K562 (cell line): ENCODE data around the gene CROCC2. TPM values are rescaled to one million over a fixed set of nuclear protein-coding genes. Genes with fewer than 3 reads are reported as not detected.

Experiments used
- ATAC-seq: fragments of 200-7000 bp; cut with Tn5 transposase; 3 replicates; pipeline ENCODE4 v1.9.1; 2020; ENCODE audit warnings: moderate library complexity
- BruUV-seq: library from RNA; stranded (reverse); fragments of 400-500 nt; replicated peaks from 2 replicates; lab custom pipeline; 2021; lab: Mats Ljungman, UMichigan
- CTCF ChIA-PET: fragments of 300-600 bp; formaldehyde crosslinking; extraction: SDS; loops from one replicate; lab custom pipeline; 2021; ENCODE audit warnings: low intra/inter-chr PET ratio; lab: Yijun Ruan, JAX
- POLR2A ChIA-PET: fragments of 300-600, 350-650 bp; sonication (Branson Sonifier 250); formaldehyde crosslinking; extraction: SDS; loops from one replicate; lab custom pipeline; 2021; ENCODE audit warnings: antibody characterized with exemption, inconsistent platforms; lab: Yijun Ruan, JAX
- DNase-seq, 4 experiments: peaks; one replicate each; pipeline versions ENCODE4 v3.0.0 to v3.0.0-alpha.2; 2011 to 2018; ENCODE audit warnings: low spot score in 3 of 4, mixed read lengths in 3 of 4; ENCODE audit errors: extremely low read depth in 1 of 4
- FAIRE-seq: peaks from 2 replicates; lab custom pipeline; 2011; peaks lifted over from hg19 to GRCh38; lab: Jason Lieb, UNC
- H2AFZ ChIP-seq: 2 replicates; pipeline ENCODE4 v1.6.0; 2011; ENCODE audit warnings: low read depth, low read length, control low read depth, inconsistent platforms
- H3K27ac ChIP-seq: fragments of 200-600 bp; 3 replicates; pipeline ENCODE4 v1.8.0; 2011; ENCODE audit warnings: low read depth, mild to moderate bottlenecking, control low read depth, inconsistent platforms, low read length, moderate library complexity, mixed read lengths; ENCODE audit errors: extremely low read depth
- H3K27me3 ChIP-seq, 2 experiments: fragments of 300-600 bp in 1 of 2; 2 replicates in 1 of 2; 3 replicates in 1 of 2; pipeline versions ENCODE4 v1.6.0 to v1.8.0; 2011; ENCODE audit warnings: inconsistent platforms in 2 of 2, low read length in 2 of 2, mild to moderate bottlenecking in 1 of 2, mixed read lengths in 1 of 2, moderate library complexity in 1 of 2; ENCODE audit not compliant: control insufficient read depth in 2 of 2, insufficient read depth in 2 of 2
- H3K36me3 ChIP-seq: fragments of 300-600 bp; 3 replicates; pipeline ENCODE4 v1.8.0; 2011; ENCODE audit warnings: mild to moderate bottlenecking, low read length, inconsistent platforms; ENCODE audit not compliant: control insufficient read depth, insufficient read depth
- H3K4me1 ChIP-seq, 2 experiments: fragments of 200-600 bp in 1 of 2; replicated peaks in 1 of 2; 2 replicates in 1 of 2; 3 replicates in 1 of 2; pipeline versions ENCODE4 v1.5.1 to v1.8.0; 2011; ENCODE audit warnings: inconsistent platforms in 2 of 2, low read length in 2 of 2, mild to moderate bottlenecking in 1 of 2, mixed read lengths in 1 of 2, moderate library complexity in 1 of 2; ENCODE audit not compliant: control insufficient read depth in 2 of 2, insufficient read depth in 2 of 2
- H3K4me2 ChIP-seq: 2 replicates; pipeline ENCODE4 v1.6.1; 2011; ENCODE audit warnings: low read length, control low read depth, inconsistent platforms, mixed read lengths; ENCODE audit not compliant: insufficient read depth
- H3K4me3 ChIP-seq: fragments of 200-600 bp; sonication (generic), shearing (Covaris generic); 2 replicates; pipeline ENCODE4 v1.5.1; 2016; ENCODE audit warnings: control low read depth, inconsistent platforms
- H3K79me2 ChIP-seq: fragments of 200-600 bp; 3 replicates; pipeline ENCODE4 v1.8.0; 2011; ENCODE audit warnings: low read length, inconsistent platforms; ENCODE audit not compliant: control insufficient read depth, insufficient read depth
- H3K9ac ChIP-seq, 2 experiments: 2 replicates each; pipeline versions ENCODE4 v1.6.0 to v1.6.1; 2011; ENCODE audit warnings: low read depth in 2 of 2, low read length in 2 of 2, control low read depth in 1 of 2, inconsistent platforms in 1 of 2, mild to moderate bottlenecking in 1 of 2, mixed read lengths in 1 of 2; ENCODE audit not compliant: insufficient read depth in 1 of 2
- H3K9me1 ChIP-seq: one replicate; pipeline ENCODE4 v1.6.0; 2011; ENCODE audit warnings: inconsistent platforms, mild to moderate bottlenecking, low read length, moderate library complexity; ENCODE audit not compliant: control insufficient read depth, insufficient read depth
- H3K9me3 ChIP-seq: replicated peaks from 2 replicates; pipeline ENCODE4 v1.5.1; 2011; ENCODE audit warnings: low read depth, low read length, inconsistent platforms; ENCODE audit not compliant: control insufficient read depth, insufficient read depth
- H4K20me1 ChIP-seq: replicated peaks from 2 replicates; pipeline ENCODE4 v1.6.1; 2011; ENCODE audit warnings: low read length, inconsistent platforms, mixed read lengths; ENCODE audit not compliant: control insufficient read depth, insufficient read depth
- ARID3A ChIP-seq: IDR thresholded peaks from 2 replicates; pipeline ENCODE4 v1.6.1; 2012; ENCODE audit warnings: low read depth, low read length, improper control_type of control experiment, borderline replicate concordance
- BACH1 ChIP-seq: fragments of 200-800 bp; sonication (Bioruptor generic); IDR thresholded peaks from 2 replicates; pipeline ENCODE4 v1.6.1; 2016; ENCODE audit warnings: missing genetic modification characterization, missing compliant biosample characterization
- BRF2 ChIP-seq: IDR thresholded peaks from 3 replicates; pipeline ENCODE4 v1.6.1; 2011; ENCODE audit warnings: borderline replicate concordance, mild to moderate bottlenecking; ENCODE audit not compliant: insufficient read length, insufficient read depth
- CCAR2 ChIP-seq: fragments of 200-400 bp; formaldehyde crosslinking; IDR thresholded peaks from 2 replicates; pipeline ENCODE4 v1.6.1; 2017; ENCODE audit warnings: mild to moderate bottlenecking, low read depth, low read length
- HDAC8 ChIP-seq: fragments of 450-650 bp; IDR thresholded peaks from 2 replicates; pipeline ENCODE4 v1.6.1; 2016; ENCODE audit warnings: mild to moderate bottlenecking, missing genetic modification characterization, moderate library complexity, missing compliant biosample characterization
- KDM1A ChIP-seq, 2 experiments: fragments of 450-650 bp; IDR thresholded peaks; 2 replicates each; pipeline ENCODE4 v1.6.1; 2016; ENCODE audit warnings: mild to moderate bottlenecking in 2 of 2
- KLF13 ChIP-seq: fragments of 450-650 bp; IDR thresholded peaks from 2 replicates; pipeline ENCODE4 v1.6.1; 2016; ENCODE audit warnings: missing genetic modification characterization, low read depth, mild to moderate bottlenecking, missing compliant biosample characterization, moderate library complexity, borderline replicate concordance
- MAFG ChIP-seq: fragments of 450-650 bp; conservative IDR thresholded peaks from 2 replicates; pipeline ENCODE4 v1.6.1; 2016; ENCODE audit warnings: missing genetic modification characterization, missing compliant biosample characterization
- NKRF ChIP-seq: fragments of 450-650 bp; IDR thresholded peaks from 2 replicates; pipeline ENCODE4 v1.6.1; 2016; ENCODE audit warnings: borderline replicate concordance
- NR4A1 ChIP-seq, 2 experiments: fragments of 250-450 bp in 1 of 2; fragments of 450-650 bp in 1 of 2; sonication (Bioruptor Pico) in 1 of 2; IDR thresholded peaks; 2 replicates each; pipeline versions ENCODE4 v1.4.0 to v1.6.1; 2016 to 2020; ENCODE audit warnings: mild to moderate bottlenecking in 2 of 2, missing compliant biosample characterization in 1 of 2, missing genetic modification characterization in 1 of 2, moderate library complexity in 1 of 2
- POLR2H ChIP-seq: IDR thresholded peaks from 2 replicates; pipeline ENCODE4 v1.6.1; 2016; ENCODE audit warnings: missing genetic modification characterization, low read depth, mild to moderate bottlenecking, control low read depth, missing compliant biosample characterization, moderate library complexity
- THRAP3 ChIP-seq: fragments of 450-650 bp; IDR thresholded peaks from 2 replicates; pipeline ENCODE4 v1.6.1; 2016; ENCODE audit warnings: mild to moderate bottlenecking, inconsistent platforms, borderline replicate concordance
- ZBTB1 ChIP-seq: sonication (generic); formaldehyde crosslinking; IDR thresholded peaks from 2 replicates; pipeline ENCODE4 v1.8.1; 2023; ENCODE audit warnings: missing genetic modification reagents, low read depth, mild to moderate bottlenecking, borderline replicate concordance
- ZC3H4 ChIP-seq: sonication (generic); formaldehyde crosslinking; IDR thresholded peaks from 2 replicates; pipeline ENCODE4 v1.9.0; 2021; ENCODE audit warnings: missing genetic modification reagents, borderline replicate concordance
- ZSCAN29 ChIP-seq: fragments of 450-650 bp; IDR thresholded peaks from 2 replicates; pipeline ENCODE4 v1.6.1; 2017
- WGBS: fragments of 100-300 bp; shearing (Covaris generic); methylation state at CpG from one replicate; pipeline ENCODE4 v1.1.6; 2016; ENCODE audit warnings: low coverage, mixed read lengths; ENCODE audit not compliant: insufficient coverage; ENCODE audit errors: missing lambda C conversion rate; 5-methylcytosine and 5-hydroxymethylcytosine counted together
- in situ Hi-C: fragments of 300-500 bp; cut with MboI; formaldehyde crosslinking; loops from 4 replicates; pipeline ENCODE4 v1.15.0; 2018; ENCODE audit warnings: inconsistent platforms, mixed read lengths
- intact Hi-C: fragments of 100-400 bp; cut with micrococcal nuclease; formaldehyde crosslinking; loops from 2 replicates; pipeline ENCODE4 v1.14.2; 2022
- polyA plus RNA-seq, 8 experiments: library from polyadenylated mRNA; depleted of rRNA in 4 of 8; stranded (reverse) in 5 of 8; unstranded in 3 of 8; fragments of >200 nt; fragmentation: Nextera tagmentation in 2 of 8; fragmentation: Illumina TruSeq in 1 of 8; extraction: Ambion mirVana in 2 of 8; extraction: Trizol in 1 of 8; gene quantifications; 2 replicates each; pipeline versions ENCODE4 v1.2.1 to v1.2.3, GENCODE V29; 2011 to 2014; ENCODE audit warnings: inconsistent platforms in 1 of 8, missing spikeins in 1 of 8
- total RNA-seq, 7 experiments: library from RNA; depleted of rRNA in 6 of 7; stranded (reverse); fragments of >200 nt in 6 of 7; fragmentation: Illumina TruSeq in 2 of 7; extraction: Trizol in 2 of 7; gene quantifications; 2 replicates each; pipeline versions ENCODE4 v1.2.1 to v1.2.3, GENCODE V29; 2011 to 2021; ENCODE audit warnings: low replicate concordance in 1 of 7

The CROCC2 gene
- total and polyA plus RNA-seq, 9 of the 15 experiments (the other 6 are each of a cell fraction or from before 2014, with no cell fraction given): not detected

DNA sequence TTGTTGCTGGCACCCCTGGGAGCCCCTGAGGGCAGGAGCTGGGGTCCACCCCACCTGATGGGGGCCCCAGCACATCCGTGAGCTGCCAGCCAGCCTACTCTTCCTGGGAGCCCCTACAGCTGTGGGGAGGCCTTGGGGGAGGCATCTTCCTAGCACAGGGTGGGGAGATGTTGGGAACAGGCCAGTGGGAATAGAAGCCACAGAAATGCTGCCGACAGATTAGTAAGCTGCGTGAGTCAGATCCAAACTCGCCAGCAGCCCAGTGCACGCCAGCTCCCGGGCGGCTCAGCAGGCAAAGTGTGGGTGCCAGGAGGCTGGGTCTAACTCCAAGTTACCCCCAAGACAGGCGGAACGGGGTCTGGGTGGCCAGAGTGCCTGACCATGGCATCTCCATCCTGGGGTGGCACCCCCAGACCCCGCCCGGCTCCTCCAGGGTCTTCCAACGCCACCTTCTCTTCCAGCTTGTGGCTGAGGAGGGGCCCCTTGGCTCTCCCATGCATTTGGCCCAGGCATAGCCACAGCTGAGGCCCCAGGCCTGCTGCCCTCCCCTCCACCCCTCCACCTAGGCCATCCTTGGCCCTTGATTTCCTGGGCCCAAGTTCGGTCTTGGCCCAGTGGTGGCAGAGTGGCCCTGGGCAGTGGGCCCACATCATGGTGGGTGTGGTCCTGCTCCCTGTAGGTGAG is 15.3 kb downstream of the CROCC2 start:
- no peak overlapping the region for H3K4me3 ChIP-seq
- H3K27me3 ChIP-seq: peaks cover 0 to 28% of the 10 kb centered on the region in 2 experiments; a peak in 2 of 5 replicates
- H3K9ac ChIP-seq: no peak overlapping the region
- no peak overlapping the region for H2AFZ ChIP-seq
- CTCF ChIA-PET: no interaction called here
- no peaks in the 10 kb centered on the region for H3K79me2 ChIP-seq
- H3K4me2 ChIP-seq: no peak overlapping the region
- in situ Hi-C loops: no loop called here
- ATAC-seq (no peak), FAIRE-seq (no peak), DNase-seq (no peak)
- H4K20me1 ChIP-seq: peaks cover 6% of the 10 kb centered on the region
- intact Hi-C loops: no loop called here
- 0% methylated on average over 5 of the region's 13 CpGs for WGBS
- TF ChIP-seq ZC3H4 (CRISPR knock-in tag) (no peak), HDAC8 (tag) (no peak), POLR2H (tag) (no peak), CCAR2 (no peak), BRF2 (no peak), NR4A1 (CRISPR knock-in tag; IDR thresholded peaks at IDR 0.05) (no peak), NR4A1 (tag; IDR thresholded peaks at IDR 0.05) (no peak), ZBTB1 (CRISPR knock-in tag) (no peak), MAFG (tag) (no peak), NKRF (no peak), ZSCAN29 (no peak), THRAP3 (no peak), BACH1 (no peak), KDM1A (IDR thresholded peaks at IDR 0.05) (no peak), KLF13 (tag) (no peak), ARID3A (no peak)
- POLR2A ChIA-PET: interaction anchor here (0.6 to 0.7 kb wide), 2 partner anchors 8 to 134 kb away, joined by 3 to 4 read pairs; no protein-coding TSS in a partner anchor
- H3K36me3 ChIP-seq: no peaks in the 10 kb centered on the region
- H3K27ac ChIP-seq: no peak overlapping the region
- peaks cover 0 to 19% of the 10 kb centered on the region in 2 experiments; a peak in 2 of 5 replicates for H3K4me1 ChIP-seq
- H3K9me3 ChIP-seq: no peaks in the 10 kb centered on the region
- BruUV-seq: no TSS peak
- H3K9me1 ChIP-seq: no peaks in the 10 kb centered on the region
